ENCODE results near the gene GALNT2.

The GALNT2 gene

DNA sequence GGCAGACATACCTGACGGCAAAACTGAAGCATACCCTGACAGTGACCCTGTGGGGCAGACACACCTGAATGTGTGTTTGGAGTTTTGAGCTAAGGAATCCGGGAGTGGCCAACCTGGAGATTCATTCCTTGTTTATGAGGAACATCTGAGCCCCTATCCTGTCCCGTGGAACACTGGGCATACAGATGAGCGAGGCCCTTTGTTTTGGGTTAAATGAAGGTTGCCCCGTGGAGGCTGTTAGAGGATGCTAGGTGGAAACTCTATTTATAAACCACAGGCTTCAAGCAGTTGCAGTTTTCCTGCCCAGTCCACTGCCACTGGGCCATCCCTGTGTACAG is 18.1 kb downstream of the GALNT2 start:
- no peaks in the 10 kb centered on the region for H3K36me3 ChIP-seq (replicated peaks; ENCODE audit: insufficient read depth, low read length)
- H4K20me1 ChIP-seq (ENCODE audit: insufficient read depth, low read length): no peaks in the 10 kb centered on the region
- H3K4me1 ChIP-seq (ENCODE audit: low read length): peaks cover 25% of the 10 kb centered on the region
- no peaks in the 10 kb centered on the region for H3K9me3 ChIP-seq (replicated peaks; ENCODE audit: insufficient read depth, low read length)
- H2AFZ ChIP-seq (ENCODE audit: low read length): no peak overlapping the region
- no peaks in the 10 kb centered on the region for H3K9me2 ChIP-seq (replicated peaks; ENCODE audit: insufficient read depth, low read length)
- H3K4me3 ChIP-seq (ENCODE audit: low read length): no peak overlapping the region
- H3K79me2 ChIP-seq (ENCODE audit: low read length): peaks cover 100% of the 10 kb centered on the region
- H3K4me2 ChIP-seq (ENCODE audit: low read depth, low read length): 0 out of 2 replicates have a peak overlapping the region, but pooled peaks have one; percentile 53
- H3K9ac ChIP-seq (ENCODE audit: low read length): no peak overlapping the region
- H3F3A ChIP-seq (ENCODE audit: insufficient read depth, low read length): peaks cover 13% of the 10 kb centered on the region; the same call in 1 of the 2 replicates
- no peaks in the 10 kb centered on the region for H3K27me3 ChIP-seq (replicated peaks; ENCODE audit: insufficient read depth, low read length)
- TF ChIP-seq, protein P1, sequence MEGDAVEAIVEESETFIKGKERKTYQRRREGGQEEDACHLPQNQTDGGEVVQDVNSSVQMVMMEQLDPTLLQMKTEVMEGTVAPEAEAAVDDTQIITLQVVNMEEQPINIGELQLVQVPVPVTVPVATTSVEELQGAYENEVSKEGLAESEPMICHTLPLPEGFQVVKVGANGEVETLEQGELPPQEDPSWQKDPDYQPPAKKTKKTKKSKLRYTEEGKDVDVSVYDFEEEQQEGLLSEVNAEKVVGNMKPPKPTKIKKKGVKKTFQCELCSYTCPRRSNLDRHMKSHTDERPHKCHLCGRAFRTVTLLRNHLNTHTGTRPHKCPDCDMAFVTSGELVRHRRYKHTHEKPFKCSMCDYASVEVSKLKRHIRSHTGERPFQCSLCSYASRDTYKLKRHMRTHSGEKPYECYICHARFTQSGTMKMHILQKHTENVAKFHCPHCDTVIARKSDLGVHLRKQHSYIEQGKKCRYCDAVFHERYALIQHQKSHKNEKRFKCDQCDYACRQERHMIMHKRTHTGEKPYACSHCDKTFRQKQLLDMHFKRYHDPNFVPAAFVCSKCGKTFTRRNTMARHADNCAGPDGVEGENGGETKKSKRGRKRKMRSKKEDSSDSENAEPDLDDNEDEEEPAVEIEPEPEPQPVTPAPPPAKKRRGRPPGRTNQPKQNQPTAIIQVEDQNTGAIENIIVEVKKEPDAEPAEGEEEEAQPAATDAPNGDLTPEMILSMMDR (IDR thresholded peaks at IDR 0.05; ENCODE audit: low read length): no peak
- TF ChIP-seq EZH2 (optimal IDR thresholded peaks at IDR 0.05; ENCODE audit: low read depth, low read length): no peak
- no peak for TF ChIP-seq EZH2phosphoT487 (IDR thresholded peaks at IDR 0.05; ENCODE audit: low read length)
- no peak for DNase-seq
- peak overlapping the region; percentile 72; the same call in 1 of the 2 replicates for H3K27ac ChIP-seq (ENCODE audit: low read length)

DNA sequence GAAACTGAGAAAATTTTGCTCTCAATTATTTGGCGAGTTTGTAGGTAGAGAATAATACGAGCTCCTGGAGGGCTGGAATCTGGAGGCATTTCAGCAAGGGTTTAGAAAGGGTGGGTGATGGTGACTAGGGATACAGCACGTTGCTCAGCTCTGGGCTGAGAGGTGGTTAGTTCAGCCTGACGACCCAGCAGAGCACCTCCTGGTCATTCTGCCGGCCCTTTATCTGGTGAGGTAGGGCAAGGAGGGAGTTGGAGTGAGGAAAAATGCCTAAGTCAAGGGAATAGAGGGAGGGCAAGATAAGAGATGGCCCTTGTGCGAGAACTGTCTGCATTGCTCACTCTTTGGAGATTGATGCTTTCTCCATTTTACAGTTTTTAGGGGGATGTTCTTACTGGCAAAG is 19.1 kb downstream of the GALNT2 start:
- no peak overlapping the region for H3K9ac ChIP-seq (ENCODE audit: low read length)
- H3K9me3 ChIP-seq (replicated peaks; ENCODE audit: insufficient read depth, low read length): no peaks in the 10 kb centered on the region
- TF ChIP-seq EZH2 (optimal IDR thresholded peaks at IDR 0.05; ENCODE audit: low read depth, low read length): no peak
- TF ChIP-seq, protein P1 (IDR thresholded peaks at IDR 0.05; ENCODE audit: low read length): no peak
- TF ChIP-seq EZH2phosphoT487 (IDR thresholded peaks at IDR 0.05; ENCODE audit: low read length): no peak
- H3K79me2 ChIP-seq (ENCODE audit: low read length): peaks cover 100% of the 10 kb centered on the region
- H3K27me3 ChIP-seq (replicated peaks; ENCODE audit: insufficient read depth, low read length): no peaks in the 10 kb centered on the region
- no peaks in the 10 kb centered on the region for H3K36me3 ChIP-seq (replicated peaks; ENCODE audit: insufficient read depth, low read length)
- DNase-seq: no peak
- H3K4me2 ChIP-seq (ENCODE audit: low read depth, low read length): no peak overlapping the region
- H3F3A ChIP-seq (ENCODE audit: insufficient read depth, low read length): peaks cover 13% of the 10 kb centered on the region; the same call in 1 of the 2 replicates
- no peak overlapping the region for H3K4me3 ChIP-seq (ENCODE audit: low read length)
- no peaks in the 10 kb centered on the region for H4K20me1 ChIP-seq (ENCODE audit: insufficient read depth, low read length)
- H3K4me1 ChIP-seq (ENCODE audit: low read length): peaks cover 25% of the 10 kb centered on the region
- no peak overlapping the region for H3K27ac ChIP-seq (ENCODE audit: low read length)
- H2AFZ ChIP-seq (ENCODE audit: low read length): no peak overlapping the region
- no peaks in the 10 kb centered on the region for H3K9me2 ChIP-seq (replicated peaks; ENCODE audit: insufficient read depth, low read length)

DNA sequence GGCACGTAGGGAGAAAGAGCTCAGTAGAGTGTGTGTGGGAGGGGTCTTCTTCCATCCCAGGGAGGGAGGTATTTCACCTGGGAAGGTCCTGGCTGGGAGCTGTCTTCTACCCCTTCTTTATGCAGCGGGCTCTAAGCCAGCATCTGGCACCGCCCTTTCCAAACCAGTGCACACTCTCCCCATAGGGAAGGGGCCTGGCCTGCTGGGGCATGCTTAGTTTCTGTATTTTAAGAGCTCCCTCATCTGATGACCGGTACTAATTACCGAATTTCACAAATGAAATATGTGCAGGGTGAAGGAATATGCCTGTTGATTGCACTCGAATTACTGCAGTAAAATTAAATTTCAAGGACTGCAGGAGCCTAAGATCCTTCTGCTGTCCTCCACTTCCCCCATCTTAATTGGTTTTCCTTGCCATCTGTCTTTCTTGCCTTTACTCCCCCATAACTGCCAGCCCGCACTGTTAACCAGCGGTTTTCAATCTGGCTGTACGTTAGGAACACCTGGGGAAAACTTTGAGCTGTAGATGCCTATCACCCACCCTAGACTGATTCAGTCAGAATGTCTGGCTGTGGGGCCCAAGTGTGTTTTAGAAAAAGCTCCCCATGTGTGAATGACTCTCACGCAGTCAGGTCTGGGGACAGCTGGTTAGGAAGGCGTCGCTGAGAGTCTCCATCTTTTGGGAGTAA is 20.1 kb downstream of the GALNT2 start:
- H3K4me2 ChIP-seq (ENCODE audit: low read depth, low read length): no peak overlapping the region
- no peaks in the 10 kb centered on the region for H3K9me2 ChIP-seq (replicated peaks; ENCODE audit: insufficient read depth, low read length)
- no peaks in the 10 kb centered on the region for H4K20me1 ChIP-seq (ENCODE audit: insufficient read depth, low read length)
- H3K4me3 ChIP-seq (ENCODE audit: low read length): no peak overlapping the region
- no peaks in the 10 kb centered on the region for H3K36me3 ChIP-seq (replicated peaks; ENCODE audit: insufficient read depth, low read length)
- H3K9ac ChIP-seq (ENCODE audit: low read length): no peak overlapping the region
- H3K4me1 ChIP-seq (ENCODE audit: low read length): peaks cover 25% of the 10 kb centered on the region
- no peak for DNase-seq
- H2AFZ ChIP-seq (ENCODE audit: low read length): no peak overlapping the region
- TF ChIP-seq, protein P1 (IDR thresholded peaks at IDR 0.05; ENCODE audit: low read length): no peak
- TF ChIP-seq EZH2 (optimal IDR thresholded peaks at IDR 0.05; ENCODE audit: low read depth, low read length) (no peak), EZH2phosphoT487 (IDR thresholded peaks at IDR 0.05; ENCODE audit: low read length) (no peak)
- no peak overlapping the region for H3K27ac ChIP-seq (ENCODE audit: low read length)
- no peaks in the 10 kb centered on the region for H3K9me3 ChIP-seq (replicated peaks; ENCODE audit: insufficient read depth, low read length)
- H3K27me3 ChIP-seq (replicated peaks; ENCODE audit: insufficient read depth, low read length): no peaks in the 10 kb centered on the region
- peaks cover 13% of the 10 kb centered on the region; the same call in 1 of the 2 replicates for H3F3A ChIP-seq (ENCODE audit: insufficient read depth, low read length)
- peaks cover 100% of the 10 kb centered on the region for H3K79me2 ChIP-seq (ENCODE audit: low read length)

All from MM.1S (cell line).